Stimulated activated CD4-positive, alpha-beta T cell treated with anti-CD3 and anti-CD28 coated beads, Interleukin-4, amount 100 ng/mL, for 24 hours (primary cell): ENCODE measurements around the gene DDX49.

ENCODE experiments used
- DNase-seq: peaks from one replicate; pipeline ENCODE4 v3.0.0-alpha.2; 2020

DDX49 gene

GRCh38 chr19:18919086-18919899, at the start of gene DDX49, which contains the start of gene COPE:
Gene DDX49 (plus strand): TSS chr19:18919715. CDS start chr19:18919742, 27 bp downstream.
Gene COPE (minus strand): TSS chr19:18919387. CDS start chr19:18919348, 39 bp downstream.
- peak; percentile 97 for DNase-seq

- DNase-seq: no peak
These were observed 49.6 kb upstream of the DDX49 start for GRCh38 chr19:18869781-18870530.

GRCh38 chr19:18870531-18871172, 48.9 kb upstream of the DDX49 start:
- no peak for DNase-seq

DNA sequence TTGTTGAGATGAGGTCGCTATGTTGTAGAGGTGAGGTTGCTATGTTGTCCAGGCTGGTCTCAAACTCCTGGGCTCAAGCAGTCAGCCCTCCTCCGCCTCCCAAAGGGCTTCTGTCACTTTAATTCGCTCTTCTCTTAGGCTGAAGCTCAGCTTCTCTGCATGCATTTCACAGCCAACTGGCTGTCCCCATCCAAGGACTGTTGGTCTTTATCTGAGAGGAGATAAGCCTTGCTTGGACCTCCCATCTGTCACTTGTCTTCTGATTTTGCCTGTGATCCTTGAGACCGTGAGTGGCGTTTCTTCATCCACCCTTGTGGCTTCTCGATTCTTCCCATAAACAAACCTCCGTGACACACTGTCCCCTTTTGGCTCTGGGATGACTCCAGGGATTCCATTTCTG, 48.0 kb upstream of the DDX49 start:
- no peak for DNase-seq

- DNase-seq: no peak
These were observed 43.8 kb upstream of the DDX49 start for GRCh38 chr19:18875726-18876125.

DNA sequence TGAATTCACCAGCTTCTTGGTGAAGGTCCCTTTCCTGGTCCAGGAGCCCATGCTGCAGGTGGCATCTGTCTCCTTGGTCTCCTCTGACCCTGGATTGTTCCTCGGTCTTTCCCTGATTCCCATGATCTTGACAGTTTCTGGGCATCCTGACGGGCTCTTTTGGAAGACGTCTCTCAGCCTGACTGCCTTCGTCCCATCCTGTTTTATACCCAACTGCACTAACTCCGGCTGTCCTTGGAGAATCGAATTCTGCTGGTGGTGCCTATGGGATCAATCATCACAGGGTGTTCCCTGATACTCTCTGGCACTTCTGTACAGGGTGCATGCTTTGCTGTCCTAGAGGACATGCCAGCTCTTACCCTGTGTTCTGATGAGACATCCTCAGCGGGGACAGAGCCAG, 42.6 kb upstream of the DDX49 start:
- DNase-seq: no peak

DNA sequence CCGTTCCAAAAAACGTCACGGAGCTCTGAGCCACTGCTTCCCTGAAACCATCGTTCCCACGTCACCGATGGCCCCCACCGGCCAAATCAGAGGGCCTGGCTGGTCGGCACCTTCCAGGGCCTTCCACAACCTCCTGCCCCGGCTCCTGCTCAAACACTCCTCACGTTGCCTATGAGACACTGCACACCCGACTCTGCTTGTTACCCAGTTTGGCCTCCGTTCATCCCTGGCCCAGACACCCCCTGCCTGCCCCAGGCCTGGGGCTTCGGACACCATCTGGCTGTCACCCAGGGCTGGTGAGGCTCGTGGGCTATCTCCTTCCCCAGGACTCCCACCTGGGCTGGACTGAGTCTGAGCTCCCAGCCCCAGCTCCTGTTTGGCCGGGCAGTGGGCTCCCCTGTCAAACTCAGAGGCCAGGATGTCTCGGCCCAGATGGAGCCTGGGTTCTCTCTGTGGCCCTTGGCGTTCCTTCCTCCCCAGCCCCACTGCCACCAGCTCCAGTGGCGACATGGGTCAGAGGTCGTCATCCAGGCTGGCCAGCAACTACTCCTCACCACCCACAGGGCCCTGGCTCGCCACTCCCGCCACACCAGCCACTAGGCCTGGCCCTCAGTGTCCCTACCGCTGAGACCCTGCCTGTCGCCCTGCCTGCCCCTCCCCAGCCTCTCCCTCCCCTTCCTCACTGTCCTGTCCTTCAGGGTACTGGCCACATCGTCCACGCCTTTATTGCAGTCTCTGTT, 41.3 kb upstream of the DDX49 start:
- DNase-seq: no peak

DNA sequence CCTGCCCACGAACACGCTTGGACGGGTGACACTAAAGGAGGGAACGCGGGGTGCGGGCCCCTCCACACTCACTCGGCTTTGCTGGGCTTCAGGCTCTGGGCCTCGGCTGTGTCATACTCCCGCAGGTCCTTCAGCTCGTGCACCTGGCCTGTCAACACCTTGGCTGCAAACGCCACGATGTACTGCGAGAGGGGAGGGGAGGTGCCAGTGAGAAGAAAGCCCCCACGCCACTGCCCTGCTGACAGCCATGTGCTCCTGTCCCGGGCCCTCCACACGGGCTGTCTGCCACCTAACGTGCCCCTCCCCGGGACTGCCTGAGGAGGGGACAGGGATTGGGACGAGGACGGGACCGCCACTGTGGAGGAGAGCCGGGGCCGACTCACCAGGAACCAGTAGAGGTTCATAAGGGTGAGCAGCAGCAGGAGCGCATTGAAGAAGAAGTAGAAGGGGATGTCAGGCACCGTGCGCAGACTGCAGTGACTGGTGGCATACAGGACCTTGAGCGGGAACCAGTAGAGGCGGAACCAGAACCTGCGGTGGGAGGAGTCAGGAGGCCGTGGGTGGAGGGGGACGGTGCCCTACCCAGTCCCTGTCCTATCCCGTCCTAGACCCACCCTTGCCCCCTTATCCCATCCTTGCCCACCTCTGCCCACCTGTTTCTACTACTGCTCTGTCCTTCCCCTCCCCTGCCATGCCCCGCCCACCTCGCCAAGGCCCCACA, 40.5 kb upstream of the DDX49 start:
- no peak for DNase-seq

- DNase-seq: no peak
These were observed 39.7 kb upstream of the DDX49 start for GRCh38 chr19:18879579-18880373.

- DNase-seq: no peak
These were observed 38.0 kb upstream of the DDX49 start for GRCh38 chr19:18881491-18881890.

- DNase-seq: no peak
These were observed 35.8 kb upstream of the DDX49 start for GRCh38 chr19:18883526-18884304.

DNA sequence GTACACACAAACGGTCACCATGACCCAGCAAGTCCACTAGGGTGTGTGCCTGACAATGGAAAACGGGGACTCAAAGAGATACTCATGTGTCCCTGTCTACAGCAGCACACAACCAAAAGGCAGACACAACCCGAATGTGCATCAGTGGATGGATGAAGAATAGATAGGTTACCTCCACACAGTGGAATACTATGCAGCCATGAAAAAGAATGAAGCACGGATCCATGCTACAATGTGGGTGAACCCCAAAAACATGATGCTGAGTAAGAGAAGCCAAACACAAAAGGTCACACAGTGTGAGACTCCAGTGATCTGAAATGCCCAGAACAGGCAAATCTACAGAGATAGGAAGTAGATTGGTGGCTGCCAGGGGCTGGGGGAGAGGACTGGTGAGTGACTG, 32.5 kb upstream of the DDX49 start:
- no peak for DNase-seq

- DNase-seq: no peak
These were observed 29.4 kb upstream of the DDX49 start for GRCh38 chr19:18889949-18890745.

DNA sequence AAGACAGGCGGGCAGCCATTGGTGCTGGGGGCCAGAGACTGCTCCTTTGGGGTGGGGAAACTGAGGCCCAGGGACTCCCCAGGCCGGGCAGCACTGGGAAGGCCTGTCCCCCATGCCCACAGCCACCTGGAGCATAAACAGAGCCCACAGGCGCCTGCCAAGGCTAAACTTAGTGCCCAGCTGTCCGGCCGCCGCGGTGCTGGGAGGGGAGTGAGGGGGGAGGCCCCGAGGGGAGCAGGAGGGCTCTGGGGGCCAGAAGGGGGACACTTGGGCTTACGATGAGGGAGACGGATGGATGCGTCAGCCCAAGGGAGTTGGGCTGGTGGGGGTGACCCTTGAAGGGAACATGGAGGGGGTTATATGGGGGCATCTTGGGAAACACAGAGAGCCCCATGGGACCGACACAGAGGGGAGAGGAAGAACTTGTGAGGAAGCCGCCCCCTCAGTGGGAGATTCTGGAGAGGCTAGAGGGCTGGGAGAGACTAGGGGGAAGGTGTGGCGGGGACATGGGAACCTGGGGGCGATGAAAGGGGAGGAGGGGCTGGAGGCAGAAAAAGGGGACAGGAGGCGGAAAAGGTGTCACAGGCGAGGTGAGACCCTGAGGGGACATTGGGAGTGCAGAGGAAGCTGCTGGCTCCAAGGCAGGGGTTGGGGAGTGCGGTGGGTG, 25.8 kb upstream of the DDX49 start:
- DNase-seq: no peak

DNA sequence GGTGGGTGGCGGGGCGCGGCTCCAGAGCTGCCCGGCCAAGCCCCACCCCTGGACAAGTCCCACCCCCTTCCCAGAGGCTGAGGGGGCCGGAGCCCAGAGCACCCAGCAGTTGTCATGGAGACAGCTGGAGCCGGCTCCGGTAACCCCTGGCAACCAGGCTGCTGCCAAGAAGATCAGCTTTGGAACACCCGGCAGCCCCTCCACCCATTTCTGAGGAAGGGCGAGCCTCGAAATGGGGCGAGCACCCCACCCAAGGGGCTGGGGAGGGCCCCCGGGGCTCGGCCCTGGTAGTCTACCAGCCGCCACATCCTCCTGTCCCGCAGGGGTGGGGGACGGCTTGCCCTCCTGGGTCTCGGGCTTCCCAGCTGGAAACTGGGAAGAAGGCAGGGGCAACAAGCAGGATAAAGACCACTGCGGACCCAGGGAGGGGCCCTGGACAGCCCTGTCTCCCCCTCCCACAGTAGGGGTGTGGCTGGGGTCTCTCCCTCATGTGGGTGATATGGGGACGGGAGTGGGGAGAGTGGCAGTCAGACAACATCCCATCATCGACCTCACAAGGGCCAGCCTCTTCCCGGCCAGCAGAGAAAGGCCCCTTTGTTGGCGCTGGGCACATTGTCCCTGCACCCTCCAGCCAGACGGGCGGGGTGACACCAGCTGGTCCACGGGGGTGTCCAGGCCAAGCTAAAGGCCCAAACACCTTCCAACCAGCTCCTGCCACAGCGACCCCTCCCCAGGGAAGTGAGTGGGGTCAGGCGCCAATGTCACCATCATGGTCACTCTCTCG, 25.1 kb upstream of the DDX49 start:
- DNase-seq: no peak

GRCh38 chr19:18895038-18895823, 24.3 kb upstream of the DDX49 start:
- no peak for DNase-seq

- DNase-seq: no peak
These were observed 23.6 kb upstream of the DDX49 start, which contains the start of gene CERS1 for GRCh38 chr19:18895824-18896341. Gene CERS1 (minus strand): TSS chr19:18896158. CDS start chr19:18896072, 86 bp downstream.
